Transverse colon (tissue), 4 donors: Measurements from ENCODE around the gene TPSB2. TPM values are rescaled to one million over a fixed set of nuclear protein-coding genes. Genes with fewer than 3 reads are reported as not detected.

Source experiments
- DNase-seq: peaks from one replicate; pipeline ENCODE4 v3.0.0-alpha.2; 2019
- H3K27ac ChIP-seq, 4 donors: fragments of 200-600 bp; sonication (generic); 2 replicates each; pipeline ENCODE4 v1.5.1; 2016 to 2018; ENCODE audit warnings: inconsistent platforms in 4 of 4
- H3K27me3 ChIP-seq: fragments of 200-600 bp; sonication (generic); 2 replicates; pipeline ENCODE4 v1.5.1; 2017; ENCODE audit warnings: inconsistent platforms
- H3K36me3 ChIP-seq, 4 donors: fragments of 200-600 bp; sonication (generic); 2 replicates each; pipeline ENCODE4 v1.5.1; 2017 to 2019; ENCODE audit warnings: inconsistent platforms in 4 of 4
- H3K4me1 ChIP-seq, 4 donors: fragments of 200-600 bp; sonication (generic); 2 replicates each; pipeline ENCODE4 v1.5.1; 2017 to 2020; ENCODE audit warnings: inconsistent platforms in 4 of 4
- H3K4me3 ChIP-seq, 4 donors: fragments of 200-600 bp; sonication (generic); 1 replicate in 1 of 4; 2 replicates in 3 of 4; pipeline versions ENCODE4 v1.5.1 to v1.6.1; 2017 to 2019; ENCODE audit warnings: inconsistent platforms in 4 of 4
- H3K9me3 ChIP-seq, 2 donors: fragments of 200-600 bp; sonication (generic); 2 replicates each; pipeline ENCODE4 v1.5.1; 2017 to 2019; ENCODE audit warnings: inconsistent platforms in 2 of 2
- CTCF ChIP-seq, 5 experiments: fragments of 200-600 bp in 3 of 5; fragments of 450-650 bp in 2 of 5; sonication (generic) in 3 of 5; IDR thresholded peaks; 1 replicate in 2 of 5; 2 replicates in 3 of 5; pipeline ENCODE4 v1.5.1; 2016 to 2017; ENCODE audit warnings: antibody characterized with exemption in 5 of 5, inconsistent platforms in 3 of 5, mild to moderate bottlenecking in 2 of 5, moderate library complexity in 1 of 5
- EP300 ChIP-seq: sonication (generic); formaldehyde crosslinking; IDR thresholded peaks from one replicate; pipeline ENCODE4 v1.6.1; 2017; ENCODE audit warnings: antibody characterized with exemption, low read depth
- POLR2A ChIP-seq: fragments of 450-650 bp; IDR thresholded peaks from one replicate; pipeline ENCODE4 v1.6.1; 2016; ENCODE audit warnings: antibody characterized with exemption, mild to moderate bottlenecking, moderate library complexity
- POLR2AphosphoS5 ChIP-seq, 3 donors: sonication (generic); formaldehyde crosslinking; IDR thresholded peaks; one replicate each; pipeline ENCODE4 v1.6.1; 2016; ENCODE audit warnings: antibody characterized with exemption in 3 of 3
- WGBS, 2 donors: methylation state at CpG; one replicate each; pipeline ENCODE4 v1.1.5; 2018; ENCODE audit warnings: low coverage in 1 of 2; 5-methylcytosine and 5-hydroxymethylcytosine counted together
- in situ Hi-C, 4 donors: fragments of 200-750 bp; cut with MboI; loops; one replicate each; pipeline versions ENCODE4 v1.15.0 to v1.15.1; 2017; ENCODE audit warnings: low sequenced_read_pairs in 3 of 4, low pct_ligation_motif_present in 1 of 4, low pct_unique_long_range_greater_than_20kb in 1 of 4
- intact Hi-C: fragments of 100-400 bp; cut with DNase I; formaldehyde crosslinking; loops from one replicate; pipeline ENCODE4 v1.15.1; 2023; ENCODE audit warnings: low total_unique reads
- total RNA-seq, 4 donors: library from RNA; depleted of rRNA; stranded (reverse); fragments of >200 nt; gene quantifications; one replicate each; pipeline ENCODE4 v1.1.0, GENCODE V29; 2016

TPSB2 gene
- total RNA-seq, 4 donors from 2014 or later = 12.5 to 35.2 (median 24.8) TPM

DNA sequence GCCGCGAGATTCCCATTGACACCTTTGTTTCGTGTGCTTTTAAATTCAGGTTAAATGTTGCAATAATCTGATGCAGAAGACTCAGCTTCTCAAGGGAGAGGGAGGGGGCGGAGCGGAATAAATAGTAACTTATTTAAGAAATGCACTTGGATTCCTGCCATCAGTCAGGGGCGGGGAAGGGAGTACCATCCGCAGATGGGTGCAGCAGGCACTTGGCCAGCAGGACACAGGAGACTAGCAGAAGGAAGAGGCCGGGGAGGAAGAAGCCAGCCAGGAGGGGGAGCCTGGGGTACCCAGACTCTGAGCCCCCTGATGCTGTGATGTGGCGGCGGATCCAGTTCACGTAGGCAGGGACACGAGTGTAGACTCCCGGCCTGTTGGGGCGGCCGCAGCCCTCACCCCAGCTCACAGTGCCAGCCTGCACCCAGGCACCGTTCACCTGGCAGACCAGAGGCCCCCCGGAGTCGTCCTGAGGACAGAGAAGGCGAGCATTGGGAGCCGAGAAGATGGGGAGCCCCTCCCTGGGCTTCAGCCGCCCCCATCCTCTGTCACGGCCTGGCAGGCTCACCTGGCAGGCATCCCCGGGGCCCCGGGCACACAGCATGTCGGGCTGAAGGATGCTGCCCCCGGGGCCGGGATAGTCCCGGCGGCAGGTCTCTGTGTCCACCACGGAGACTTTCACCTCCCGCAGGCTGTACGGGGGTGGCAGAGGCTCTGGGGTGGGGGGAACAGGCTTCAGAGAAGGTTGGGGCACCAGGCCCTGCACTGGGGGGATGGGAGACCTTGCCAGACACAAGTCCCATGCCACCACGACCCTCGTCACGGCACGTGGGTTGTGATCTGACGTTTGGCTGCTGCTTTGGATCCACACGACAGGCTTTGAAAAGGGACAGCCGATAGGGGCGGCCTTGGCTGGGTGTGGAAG lies 8.1 kb downstream of the TPSB2 start:
- 50 to 65% methylated on average over 4 to 39 of the region's 40 CpGs for WGBS, 2 donors
- H3K4me1 ChIP-seq = peaks cover 0 to 8% (median 3%) of the 10 kb centered on the region in 4 donors
- H3K27ac ChIP-seq = peak overlapping the region in 2 of 4 donors; percentile 22 to 30
- H3K9me3 ChIP-seq = no peaks in the 10 kb centered on the region
- intact Hi-C loops = no loop called here
- H3K27me3 ChIP-seq = no peaks in the 10 kb centered on the region
- no peak overlapping the region for H3K4me3 ChIP-seq
- no peak for TF ChIP-seq POLR2A
- no peak for TF ChIP-seq POLR2AphosphoS5 (IDR thresholded peaks at IDR 0.05)
- TF ChIP-seq CTCF (IDR thresholded peaks at IDR 0.05) = no peak
- no peak for TF ChIP-seq EP300
- in situ Hi-C loops = no loop called here
- DNase-seq = peak; percentile 33
- no peaks in the 10 kb centered on the region for H3K36me3 ChIP-seq

- H3K4me1 ChIP-seq = peaks cover 0 to 7% (median 3%) of the 10 kb centered on the region in 4 donors
- H3K9me3 ChIP-seq = no peaks in the 10 kb centered on the region
- in situ Hi-C loops = no loop called here
- no peaks in the 10 kb centered on the region for H3K36me3 ChIP-seq
- intact Hi-C loops = no loop called here
- no peaks in the 10 kb centered on the region for H3K27me3 ChIP-seq
- peak overlapping the region in 2 of 4 donors; percentile 22 to 30 for H3K27ac ChIP-seq
- DNase-seq = no peak
- no peak for TF ChIP-seq POLR2A
- TF ChIP-seq EP300 = no peak
- TF ChIP-seq POLR2AphosphoS5 (IDR thresholded peaks at IDR 0.05) = no peak
- TF ChIP-seq CTCF (IDR thresholded peaks at IDR 0.05) = no peak
- no peak overlapping the region for H3K4me3 ChIP-seq
- WGBS, 2 donors = 64% methylated on average over 42 of the region's 48 CpGs; no CpG with 5 or more reads in 1 of the 2 donors
These were observed 8.9 kb downstream of the TPSB2 start for GRCh38 chr16:1220841-1221627.

DNA sequence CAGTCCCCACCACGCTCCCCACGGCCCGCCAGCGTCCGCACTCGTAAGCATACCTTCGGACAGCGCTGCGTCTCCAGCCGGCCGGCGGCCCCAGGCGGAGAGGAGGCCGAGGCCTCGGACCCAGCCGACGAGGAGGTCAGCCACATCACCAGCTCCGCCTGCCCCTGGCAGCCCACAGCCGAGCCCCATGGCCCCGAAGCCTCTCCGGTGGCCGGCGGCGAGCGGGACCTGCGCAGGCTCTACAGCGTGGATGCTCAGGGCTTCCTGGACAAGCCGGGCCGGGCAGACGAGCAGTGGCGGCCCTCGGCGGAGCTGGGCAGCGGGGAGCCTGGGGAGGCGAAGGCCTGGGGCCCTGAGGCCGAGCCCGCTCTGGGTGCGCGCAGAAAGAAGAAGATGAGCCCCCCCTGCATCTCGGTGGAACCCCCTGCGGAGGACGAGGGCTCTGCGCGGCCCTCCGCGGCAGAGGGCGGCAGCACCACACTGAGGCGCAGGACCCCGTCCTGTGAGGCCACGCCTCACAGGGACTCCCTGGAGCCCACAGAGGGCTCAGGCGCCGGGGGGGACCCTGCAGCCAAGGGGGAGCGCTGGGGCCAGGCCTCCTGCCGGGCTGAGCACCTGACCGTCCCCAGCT lies 9.8 kb downstream of the TPSB2 start:
- no peaks in the 10 kb centered on the region for H3K27me3 ChIP-seq
- no peak overlapping the region for H3K27ac ChIP-seq
- 91% methylated on average over 54 of the region's 55 CpGs; no CpG with 5 or more reads in 1 of the 2 donors for whole genome bisulfite sequencing, 2 donors
- intact Hi-C loops = no loop called here
- no peak for DNase-seq
- in situ Hi-C loops = no loop called here
- H3K9me3 ChIP-seq = no peaks in the 10 kb centered on the region
- H3K4me3 ChIP-seq = no peak overlapping the region
- H3K4me1 ChIP-seq = peaks cover 0 to 3% (median under 1%) of the 10 kb centered on the region in 4 donors
- H3K36me3 ChIP-seq = no peaks in the 10 kb centered on the region
- TF ChIP-seq POLR2AphosphoS5 (IDR thresholded peaks at IDR 0.05) = no peak

- no peaks in the 10 kb centered on the region for H3K36me3 ChIP-seq
- WGBS, 2 donors = 76% methylated on average over 22 of the region's 24 CpGs; no CpG with 5 or more reads in 1 of the 2 donors
- H3K27me3 ChIP-seq = no peaks in the 10 kb centered on the region
These were observed 10.9 kb downstream of the TPSB2 start for GRCh38 chr16:1218930-1219611.

More at GRCh38 chr16:1218930-1219611, 10.9 kb downstream of the TPSB2 start:
- H3K27ac ChIP-seq = no peak overlapping the region
- H3K9me3 ChIP-seq = no peaks in the 10 kb centered on the region
- in situ Hi-C loops (no loop called here), intact Hi-C loops (no loop called here)
- no peak overlapping the region for H3K4me3 ChIP-seq
- TF ChIP-seq POLR2AphosphoS5 (IDR thresholded peaks at IDR 0.05) (no peak), EP300 (no peak), POLR2A (no peak), CTCF (IDR thresholded peaks at IDR 0.05) (no peak)
- DNase-seq = no peak
- no peaks in the 10 kb centered on the region for H3K4me1 ChIP-seq
